Lung (tissue), 12 donors: ENCODE results near the gene CFAP53. TPM values are rescaled to one million over a fixed set of nuclear protein-coding genes. Genes with fewer than 3 reads are reported as not detected.

Source experiments
- ATAC-seq: fragments of 200-7000 bp; cut with Tn5 transposase; one replicate; pipeline ENCODE4 v1.9.1; 2020; ENCODE audit warnings: moderate number of reproducible peaks; ENCODE audit not compliant: insufficient read depth, low FRiP score
- DNase-seq, 3 donors: peaks; one replicate each; pipeline ENCODE4 v3.0.0-alpha.2; 2013 to 2017
- H3K27ac ChIP-seq, 2 donors: one replicate each; pipeline ENCODE4 v1.5.1; 2013; ENCODE audit warnings: mild to moderate bottlenecking in 2 of 2, moderate library complexity in 2 of 2, control low read depth in 1 of 2, inconsistent platforms in 1 of 2, low read depth in 1 of 2, low read length in 1 of 2
- H3K27me3 ChIP-seq, 3 donors: one replicate each; pipeline ENCODE4 v1.5.1; 2013; ENCODE audit warnings: low read length in 2 of 3; ENCODE audit not compliant: control insufficient read depth in 3 of 3, insufficient read depth in 3 of 3
- H3K36me3 ChIP-seq, 4 donors: one replicate each; pipeline ENCODE4 v1.5.1; 2013; ENCODE audit warnings: low read length in 4 of 4, mild to moderate bottlenecking in 1 of 4, moderate library complexity in 1 of 4; ENCODE audit not compliant: control insufficient read depth in 4 of 4, insufficient read depth in 4 of 4
- H3K4me1 ChIP-seq, 5 donors: one replicate each; pipeline ENCODE4 v1.5.1; 2013; ENCODE audit warnings: low read length in 5 of 5, mild to moderate bottlenecking in 2 of 5, moderate library complexity in 1 of 5; ENCODE audit not compliant: control insufficient read depth in 5 of 5, insufficient read depth in 5 of 5
- H3K4me3 ChIP-seq: one replicate; pipeline ENCODE4 v1.5.1; 2013; ENCODE audit warnings: mild to moderate bottlenecking, control low read depth, moderate library complexity
- H3K9ac ChIP-seq, 2 donors: one replicate each; pipeline ENCODE4 v1.5.1; 2013; ENCODE audit warnings: low read length in 2 of 2, control low read depth in 1 of 2; ENCODE audit not compliant: insufficient read depth in 1 of 2
- H3K9me3 ChIP-seq, 4 donors: one replicate each; pipeline ENCODE4 v1.5.1; 2013; ENCODE audit warnings: low read length in 3 of 4, mild to moderate bottlenecking in 1 of 4, moderate library complexity in 1 of 4; ENCODE audit not compliant: control insufficient read depth in 4 of 4, insufficient read depth in 3 of 4
- WGBS, 2 donors: extraction: QIAGEN DNeasy Blood & Tissue Kit; methylation state at CpG; one replicate each; pipeline ENCODE4 v1.1.7; 2013; 5-methylcytosine and 5-hydroxymethylcytosine counted together
- polyA plus RNA-seq, 2 donors: library from polyadenylated mRNA; stranded (reverse); fragments of 200-250 nt; gene quantifications; one replicate each; pipeline ENCODE4 v1.2.1, GENCODE V29; 2013
- total RNA-seq, 2 donors: library from RNA; depleted of rRNA in 1 of 2; stranded (reverse); fragments of >200 nt in 1 of 2; gene quantifications; one replicate each; pipeline ENCODE4 v1.2.1, GENCODE V29; 2014 to 2021
- TF ChIP-seq, protein P1 (sequence below): IDR thresholded peaks from 2 replicates; pipeline ENCODE4 v1.5.1; 2012; ENCODE audit warnings: mild to moderate bottlenecking; ENCODE audit errors: control extremely low read depth, extremely low read depth
- donor health status: control.
- donor health status: control.
- donor health status: Bipolar disorder and iron deficiency.
- donor health status: healthy.
- donor health status: DM: yes; HTN: yes; CAD: no.

Gene CFAP53
- total and polyA plus RNA-seq, 4 donors: 5.0 to 7.1 (median 5.5) TPM

DNA sequence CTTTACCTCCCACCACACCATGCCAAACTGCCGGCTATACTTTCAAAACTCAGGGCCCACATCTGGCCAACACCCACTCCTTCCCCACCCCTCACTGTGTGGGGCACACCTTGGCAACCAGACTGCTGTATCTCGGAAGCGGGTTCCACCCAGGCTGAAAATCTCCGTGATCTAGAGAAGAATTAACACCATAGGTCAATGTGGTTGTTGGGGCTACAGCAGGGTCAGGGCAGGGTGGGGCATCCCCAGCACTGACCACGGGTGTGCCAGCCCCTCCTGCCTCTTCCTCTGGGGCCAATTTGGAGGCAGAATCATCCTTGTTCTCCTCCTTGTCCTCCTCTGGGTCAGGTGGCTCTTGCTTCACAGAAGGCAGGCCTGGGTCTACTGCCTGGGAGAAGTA is 6.3 kb upstream of the CFAP53 start:
- Histone ChIP-seq H3K4me3 (no peak overlapping the region), H3K27me3 (no peaks in the 10 kb centered on the region), H3K36me3 (peaks cover 32 to 66% (median 64%) of the 10 kb centered on the region in 4 donors), H3K27ac (no peak overlapping the region), H3K9me3 (no peaks in the 10 kb centered on the region), H3K9ac (no peak overlapping the region), H3K4me1 (no peaks in the 10 kb centered on the region)
- DNase-seq (no peak), ATAC-seq (no peak)
- whole genome bisulfite sequencing, 2 donors: 88 to 94% methylated on average over 5 of the region's 5 CpGs
- TF ChIP-seq, protein P1, sequence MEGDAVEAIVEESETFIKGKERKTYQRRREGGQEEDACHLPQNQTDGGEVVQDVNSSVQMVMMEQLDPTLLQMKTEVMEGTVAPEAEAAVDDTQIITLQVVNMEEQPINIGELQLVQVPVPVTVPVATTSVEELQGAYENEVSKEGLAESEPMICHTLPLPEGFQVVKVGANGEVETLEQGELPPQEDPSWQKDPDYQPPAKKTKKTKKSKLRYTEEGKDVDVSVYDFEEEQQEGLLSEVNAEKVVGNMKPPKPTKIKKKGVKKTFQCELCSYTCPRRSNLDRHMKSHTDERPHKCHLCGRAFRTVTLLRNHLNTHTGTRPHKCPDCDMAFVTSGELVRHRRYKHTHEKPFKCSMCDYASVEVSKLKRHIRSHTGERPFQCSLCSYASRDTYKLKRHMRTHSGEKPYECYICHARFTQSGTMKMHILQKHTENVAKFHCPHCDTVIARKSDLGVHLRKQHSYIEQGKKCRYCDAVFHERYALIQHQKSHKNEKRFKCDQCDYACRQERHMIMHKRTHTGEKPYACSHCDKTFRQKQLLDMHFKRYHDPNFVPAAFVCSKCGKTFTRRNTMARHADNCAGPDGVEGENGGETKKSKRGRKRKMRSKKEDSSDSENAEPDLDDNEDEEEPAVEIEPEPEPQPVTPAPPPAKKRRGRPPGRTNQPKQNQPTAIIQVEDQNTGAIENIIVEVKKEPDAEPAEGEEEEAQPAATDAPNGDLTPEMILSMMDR: no peak

DNA sequence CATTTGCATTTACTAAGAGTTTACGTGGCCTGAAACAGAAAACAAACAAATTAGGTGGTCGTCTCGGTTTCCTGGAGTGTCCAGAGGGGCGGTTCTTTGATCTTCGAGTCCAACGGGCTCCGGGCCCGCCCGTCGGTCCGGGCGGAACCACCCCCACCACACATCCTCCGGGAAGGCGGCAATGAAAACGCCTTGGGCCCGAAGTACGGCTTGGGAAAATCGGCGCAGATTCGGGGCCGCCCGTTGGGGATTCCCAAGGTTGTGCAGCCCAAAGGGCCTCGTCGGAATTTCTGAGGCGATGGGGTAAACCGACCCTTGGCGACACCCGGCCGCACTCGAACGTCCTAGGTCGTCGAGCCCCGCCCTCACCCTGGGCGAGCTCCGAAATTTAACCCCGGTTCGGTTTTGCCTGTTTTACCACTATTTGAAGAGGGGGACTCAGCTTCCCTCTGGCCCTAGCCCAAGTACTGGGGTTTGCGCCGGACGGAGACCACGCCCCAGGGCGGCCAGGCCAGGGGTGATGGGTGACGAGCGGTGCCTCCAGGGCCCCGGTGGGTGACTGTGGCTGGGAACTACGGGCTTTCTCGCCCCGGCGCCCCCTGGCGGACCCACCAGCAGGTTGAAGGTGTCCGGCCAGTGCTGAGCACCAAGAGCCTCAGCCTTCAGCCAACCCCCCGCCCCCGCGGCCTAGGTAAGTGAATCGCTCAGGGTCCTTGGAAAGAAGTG is 1.9 kb upstream of the CFAP53 start:
- TF ChIP-seq, protein P1: peak; percentile 27
- Histone ChIP-seq H3K4me3 (peak overlapping the region; percentile 49), H3K36me3 (peaks cover 8 to 29% (median 26%) of the 10 kb centered on the region in 4 donors), H3K9me3 (no peaks in the 10 kb centered on the region), H3K4me1 (peaks cover 0 to 3% (median 0%) of the 10 kb centered on the region in 5 donors), H3K27ac (peak overlapping the region; percentile 20 to 84), H3K9ac (no peak overlapping the region), H3K27me3 (no peaks in the 10 kb centered on the region)
- DNase-seq: peak; percentile 59 to 69 (median 62)
- WGBS, 2 donors: 5 to 17% methylated on average over 56 of the region's 56 CpGs
- peak; percentile 80 for ATAC-seq

DNA sequence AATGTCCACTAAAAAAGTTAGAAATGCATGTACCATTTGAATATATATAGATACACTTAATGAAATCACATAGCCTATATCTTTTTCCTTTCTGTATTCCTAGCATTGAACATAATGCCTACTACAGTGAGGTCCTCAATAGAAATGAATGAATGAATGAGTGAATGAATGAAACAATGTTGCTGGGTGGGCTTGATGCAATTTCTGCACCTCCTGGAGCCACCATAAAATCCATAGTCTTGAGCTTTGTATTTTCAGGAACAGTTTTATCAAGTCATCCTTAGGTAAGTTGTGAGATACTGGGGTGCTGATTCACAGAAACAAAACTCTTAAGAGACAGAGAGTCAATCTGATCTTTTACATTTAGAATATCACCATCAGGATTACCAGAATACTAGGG is 3.3 kb downstream of the CFAP53 start:
- Histone ChIP-seq H3K4me1 (peaks cover 0 to 3% (median 0%) of the 10 kb centered on the region in 5 donors), H3K9ac (no peak overlapping the region), H3K36me3 (no peaks in the 10 kb centered on the region), H3K4me3 (no peak overlapping the region), H3K27me3 (no peaks in the 10 kb centered on the region), H3K9me3 (no peaks in the 10 kb centered on the region), H3K27ac (no peak overlapping the region)
- ATAC-seq: no peak
- no peak for DNase-seq
- TF ChIP-seq, protein P1: no peak
